Skin of body (tissue), 2 donors: Measurements from ENCODE around the gene NFIA. TPM values are rescaled to one million over a fixed set of nuclear protein-coding genes. Genes with fewer than 3 reads are reported as not detected.

ENCODE experiments used
- DNase-seq: peaks from one replicate; lab custom pipeline; 2025; lab: John Stamatoyannopoulos, UW
- total RNA-seq: library from RNA; depleted of rRNA; stranded (reverse); fragments of >200 nt; gene quantifications from one replicate; pipeline ENCODE4 v1.2.3, GENCODE V29; 2014

NFIA gene
- total RNA-seq, 1 donor from 2014 or later, result 47.7 TPM

DNA sequence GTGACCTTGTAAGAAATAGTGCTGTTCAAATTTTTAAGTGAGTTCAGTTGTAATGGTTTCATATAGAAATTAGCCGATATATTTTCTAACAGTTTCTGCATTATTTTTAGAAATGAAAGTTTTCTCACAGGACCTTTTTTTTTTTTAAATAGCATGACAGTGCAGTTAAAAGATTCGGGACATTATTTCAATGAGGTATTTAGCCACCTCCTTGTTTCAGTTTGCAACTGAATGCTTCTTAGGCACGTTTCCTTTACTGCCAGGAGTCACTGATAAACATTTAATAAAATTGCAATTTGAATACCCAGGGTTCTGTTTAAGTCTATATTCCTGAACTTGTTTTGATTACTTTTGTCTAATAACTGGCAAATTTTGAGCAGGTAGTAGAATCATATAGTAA lies 337.9 kb downstream of the NFIA start:
- no peak for DNase-seq

DNA sequence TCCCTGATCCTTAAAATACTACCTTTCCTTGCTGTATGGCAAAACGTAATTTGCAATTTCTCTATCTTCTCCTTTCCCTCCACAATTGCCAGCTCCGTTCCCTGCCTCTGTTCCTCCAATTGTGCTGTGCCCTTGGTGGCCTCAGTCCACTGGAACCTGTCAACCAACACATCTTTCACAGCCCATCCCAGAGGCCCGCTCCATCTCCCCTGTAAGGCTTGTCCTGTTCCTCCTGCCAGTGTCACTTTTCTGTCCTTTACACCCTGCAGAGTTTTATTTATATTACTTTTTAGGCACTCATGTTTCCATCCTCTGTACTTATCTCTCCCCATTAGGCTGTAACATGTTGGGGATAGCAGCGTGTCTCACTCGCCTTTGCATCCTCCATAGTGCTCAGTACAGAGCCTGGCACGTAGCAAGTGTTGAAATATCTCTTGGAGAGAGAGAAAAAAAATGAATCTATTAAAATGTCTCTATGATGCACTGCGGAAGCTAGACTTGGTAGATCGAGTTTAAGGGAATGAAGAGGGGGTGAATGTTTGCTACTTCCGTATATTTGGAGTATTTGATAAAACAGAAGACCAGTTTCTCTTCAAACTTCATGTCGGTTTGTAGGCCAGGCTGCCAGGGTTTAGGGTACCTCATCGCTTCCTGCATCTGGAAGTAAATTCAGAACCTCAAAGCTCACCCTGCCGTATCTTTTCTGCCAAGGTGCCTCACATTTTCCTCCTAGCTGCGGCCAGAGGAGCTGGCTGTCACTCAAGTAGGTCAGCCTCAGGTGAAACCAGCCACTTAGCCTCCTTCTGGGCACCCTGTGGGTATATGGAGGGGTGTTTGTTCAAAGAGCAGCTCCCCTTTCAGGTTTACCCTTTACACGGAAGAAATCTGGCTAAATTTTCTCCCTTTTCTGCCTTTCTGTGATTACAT lies 338.8 kb downstream of the NFIA start:
- DNase-seq, result no peak

DNA sequence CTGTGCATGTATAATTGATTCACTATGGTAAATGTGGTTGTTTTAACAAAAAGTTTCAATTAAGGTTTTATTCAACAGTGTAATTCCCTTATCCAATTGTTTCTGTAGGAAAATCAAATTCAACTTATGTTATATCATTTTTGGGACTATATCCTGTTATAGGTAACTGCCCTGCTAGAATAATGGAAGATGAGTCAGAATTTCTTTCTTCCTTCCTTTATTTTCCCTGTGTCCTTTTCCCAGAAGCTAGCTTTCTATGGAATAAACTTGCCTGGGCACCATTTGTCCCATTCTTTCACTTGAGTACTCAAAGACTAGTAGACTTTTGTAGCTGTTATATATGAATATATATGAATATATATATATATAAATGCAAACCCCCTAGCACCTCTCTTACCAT lies 341.3 kb downstream of the NFIA start:
- no peak for DNase-seq

DNA sequence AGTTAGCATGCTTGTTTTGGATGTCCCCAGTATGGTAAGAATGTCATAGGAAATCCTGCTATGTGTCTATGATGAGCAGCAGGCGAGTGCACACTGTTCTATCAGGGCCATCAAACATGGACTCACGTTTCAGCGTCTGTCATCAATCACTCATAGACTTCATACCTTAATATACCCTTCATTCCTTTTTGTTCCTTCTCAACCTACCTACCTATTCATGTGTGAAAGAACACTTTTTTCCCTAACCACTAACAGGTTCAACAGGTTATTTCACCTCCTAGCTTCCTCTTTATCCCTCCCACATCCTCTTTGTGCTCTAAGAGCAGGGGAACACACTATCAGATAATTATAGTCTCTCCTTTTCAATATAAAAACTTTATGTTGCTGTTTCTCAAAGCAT lies 342.0 kb downstream of the NFIA start:
- DNase-seq, result peak; percentile 4

DNA sequence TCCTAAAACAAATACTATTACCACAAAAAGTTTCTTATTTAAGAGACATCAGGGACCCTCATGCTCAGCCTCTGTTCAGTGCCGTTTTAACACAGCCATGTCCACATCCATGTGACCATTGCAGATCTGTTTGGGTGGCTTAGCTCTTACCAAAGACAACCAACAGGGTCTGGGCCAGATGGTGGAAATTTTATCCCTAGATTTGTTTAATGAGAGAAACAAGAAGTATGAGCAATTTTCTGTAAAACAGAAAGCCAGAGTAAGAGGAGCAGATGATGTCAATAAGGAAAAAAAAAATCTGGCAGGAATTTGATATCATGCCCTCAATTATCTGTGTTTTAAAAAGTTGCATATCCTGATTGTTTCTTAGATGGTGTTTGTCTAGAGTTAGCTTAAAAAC lies 342.7 kb downstream of the NFIA start:
- DNase-seq, result no peak

DNA sequence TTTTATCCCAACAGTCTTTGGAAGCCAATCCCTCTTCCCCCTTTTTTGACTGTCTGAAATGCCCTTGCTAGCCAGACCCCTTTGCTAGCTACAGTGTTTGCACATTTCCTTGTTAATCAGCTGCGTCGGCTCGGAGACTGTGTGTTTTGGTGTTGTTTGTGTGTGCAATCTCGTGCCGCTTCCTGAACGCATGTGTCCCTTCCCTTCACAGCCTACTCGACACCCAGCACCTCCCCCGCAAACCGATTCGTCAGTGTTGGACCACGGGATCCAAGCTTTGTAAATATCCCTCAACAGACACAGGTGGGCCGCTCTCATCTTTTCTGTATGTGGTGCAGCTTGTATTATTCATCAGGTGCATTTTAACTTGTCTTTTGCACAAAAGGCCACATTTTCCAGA lies 343.9 kb downstream of the NFIA start:
- DNase-seq, result no peak

DNA sequence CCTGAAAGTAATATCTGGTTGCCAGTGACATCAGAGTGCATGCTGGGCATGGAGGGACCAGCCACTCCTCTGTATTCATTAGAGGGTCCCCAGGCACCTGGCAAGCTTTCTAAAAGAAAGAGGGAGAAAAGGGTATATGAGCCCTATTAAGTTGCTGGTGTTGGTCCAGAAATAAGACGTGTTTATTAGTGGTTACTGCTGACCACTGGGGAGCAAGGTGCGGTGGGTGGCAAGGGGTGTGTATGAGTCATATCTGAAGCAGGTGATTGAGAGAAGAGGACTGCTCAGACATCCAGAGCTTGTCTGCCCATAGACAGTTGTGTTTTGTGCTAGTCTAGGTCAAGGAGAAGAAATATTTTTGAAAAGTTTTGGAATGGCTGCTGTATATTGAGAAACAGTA lies 344.5 kb downstream of the NFIA start:
- no peak for DNase-seq

DNA sequence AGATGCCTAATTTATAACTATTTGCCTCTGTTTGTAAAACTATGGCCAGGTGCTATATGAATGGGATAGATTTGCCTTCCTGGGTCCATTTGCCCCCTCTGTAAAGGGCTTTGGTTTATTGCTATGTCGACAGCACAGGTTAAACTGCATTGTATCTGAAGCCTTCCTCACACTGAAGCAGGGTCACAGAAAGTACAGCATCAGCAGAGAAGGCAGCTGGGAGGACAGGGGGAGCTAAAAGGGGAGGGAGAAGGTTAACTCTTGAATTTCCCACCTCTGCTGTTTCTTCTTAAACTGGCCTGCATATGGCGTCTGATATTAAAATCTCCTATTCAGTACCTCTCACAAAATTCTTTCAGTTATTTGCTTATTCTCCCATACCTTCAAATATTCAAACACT lies 345.1 kb downstream of the NFIA start:
- DNase-seq, result no peak

DNA sequence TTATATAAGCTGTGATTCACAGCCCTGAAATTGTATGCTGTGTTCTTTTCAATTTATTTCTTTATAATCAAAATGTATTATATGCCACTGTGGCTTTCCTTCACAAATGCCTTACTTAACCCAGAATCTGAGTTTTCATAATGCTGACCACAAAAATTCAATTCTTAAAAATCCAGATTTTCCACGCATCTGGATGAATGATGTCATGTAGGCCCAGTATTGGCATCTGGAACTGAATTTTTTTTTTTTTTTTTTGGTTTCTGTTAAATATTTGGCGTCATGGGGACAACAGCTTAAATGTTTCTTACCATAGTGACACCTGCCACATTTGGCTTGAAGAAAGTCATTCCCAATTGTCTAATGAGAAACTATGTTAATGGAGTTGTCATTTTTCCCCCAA lies 345.8 kb downstream of the NFIA start:
- DNase-seq, result peak; percentile 67

DNA sequence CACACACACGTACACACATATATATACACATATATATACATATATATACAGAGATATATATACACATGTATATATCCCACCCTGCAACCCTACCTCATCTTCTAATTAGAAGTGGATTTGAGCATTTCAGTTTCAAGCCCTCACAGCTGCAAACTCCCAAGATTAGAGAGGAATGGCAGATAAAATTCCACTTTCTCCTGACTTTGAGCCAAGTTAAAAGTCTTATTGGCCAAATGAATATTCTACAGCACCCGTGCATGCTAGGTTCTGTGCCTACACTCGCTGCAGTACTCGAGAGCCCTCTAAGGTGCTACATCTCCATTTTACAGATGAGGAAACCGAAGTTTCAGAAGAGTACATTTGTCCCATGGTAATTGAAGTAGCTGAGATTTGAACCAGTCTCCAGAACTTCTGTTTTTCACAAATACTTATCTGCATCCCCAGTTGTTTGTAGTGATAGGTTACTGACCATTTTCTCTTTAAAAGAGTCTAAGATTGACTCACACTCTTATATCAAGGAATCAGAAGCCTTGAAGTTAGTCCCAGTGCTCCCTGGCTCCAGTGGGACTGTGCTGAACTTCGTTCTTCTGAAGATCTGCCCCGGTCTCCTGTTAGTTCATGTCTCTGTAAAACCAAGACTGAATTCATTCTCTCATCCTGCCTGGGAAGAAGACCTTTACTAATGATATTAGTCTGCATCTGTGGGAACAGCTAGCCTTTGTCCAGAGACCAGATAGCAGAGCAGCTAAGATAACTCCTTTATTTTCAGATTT lies 350.4 kb downstream of the NFIA start:
- DNase-seq, result no peak

DNA sequence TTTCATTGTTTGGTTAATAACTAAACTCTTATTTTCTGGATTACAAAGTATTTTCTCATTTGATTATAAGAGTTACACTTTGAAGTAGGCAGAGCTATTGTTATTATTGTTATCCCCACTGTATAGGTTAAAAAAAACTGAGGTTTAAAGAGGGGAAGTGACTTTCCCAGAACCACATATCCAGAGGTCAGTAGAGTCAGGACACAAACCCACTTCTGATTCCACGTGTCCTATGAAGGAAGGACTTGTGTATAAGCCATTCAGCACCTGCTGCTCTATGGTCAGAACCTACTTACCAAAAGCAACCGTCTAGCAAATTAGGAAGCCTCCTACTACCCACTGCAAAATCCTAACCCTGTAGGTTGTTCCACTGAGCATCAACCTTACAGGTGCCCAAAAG lies 351.3 kb downstream of the NFIA start:
- no peak for DNase-seq

DNA sequence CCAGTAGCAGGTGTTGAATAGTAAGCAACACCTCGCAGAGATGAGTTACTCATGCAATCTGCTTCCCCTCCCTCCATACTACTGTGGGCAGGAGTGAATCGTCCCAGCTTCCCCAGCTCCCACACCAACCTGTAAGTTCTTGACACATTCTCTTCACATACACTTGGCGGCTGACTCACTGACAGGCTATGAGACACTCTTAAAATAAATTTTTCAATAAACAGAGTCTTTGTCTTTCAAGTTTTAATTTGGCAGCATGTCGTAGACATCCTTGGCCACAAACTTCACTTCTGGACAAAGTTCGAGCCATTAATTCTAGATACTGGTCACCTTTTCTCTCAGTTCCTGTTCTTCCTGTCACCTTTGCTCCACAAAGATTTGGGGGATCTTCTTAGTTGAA lies 351.9 kb downstream of the NFIA start:
- no peak for DNase-seq

DNA sequence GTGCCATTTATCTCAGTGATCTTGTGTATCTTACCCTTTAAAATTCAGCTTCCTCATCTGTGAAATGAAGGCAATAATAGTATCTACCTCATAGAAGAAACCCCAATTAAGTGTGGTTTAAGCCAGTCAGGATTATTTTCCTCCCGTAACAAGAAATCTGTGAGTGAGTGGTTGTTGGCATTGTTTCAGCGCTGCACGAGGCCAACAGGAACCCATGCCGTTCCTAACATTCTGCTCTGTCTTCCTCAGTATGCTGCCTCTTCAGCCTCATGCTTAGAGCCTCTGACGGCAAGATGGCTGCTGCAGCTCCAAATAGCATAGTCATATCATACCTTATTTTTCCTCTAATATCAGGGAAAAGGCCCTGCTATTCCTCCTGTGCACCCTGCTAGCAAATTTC lies 352.9 kb downstream of the NFIA start:
- DNase-seq, result no peak

DNA sequence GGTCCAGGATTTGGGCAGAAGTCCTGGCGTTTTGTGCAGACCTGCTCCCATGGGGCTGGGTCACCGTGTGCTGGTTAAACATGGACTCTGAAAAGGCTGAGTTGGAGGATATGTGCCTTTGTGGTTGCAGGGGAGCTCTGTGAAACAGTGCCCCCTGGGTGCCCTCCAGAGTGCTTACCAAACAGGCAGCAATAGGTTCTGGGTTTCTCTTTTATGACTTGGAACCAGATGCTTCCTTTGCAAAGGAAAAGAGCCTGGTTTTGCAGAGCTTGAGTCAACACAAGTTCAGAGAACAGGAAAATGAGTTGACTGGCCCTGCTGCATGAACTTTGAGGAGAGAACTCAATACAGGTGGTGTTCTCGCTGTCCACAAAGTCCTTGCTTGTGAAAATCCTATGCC lies 353.7 kb downstream of the NFIA start:
- no peak for DNase-seq

DNA sequence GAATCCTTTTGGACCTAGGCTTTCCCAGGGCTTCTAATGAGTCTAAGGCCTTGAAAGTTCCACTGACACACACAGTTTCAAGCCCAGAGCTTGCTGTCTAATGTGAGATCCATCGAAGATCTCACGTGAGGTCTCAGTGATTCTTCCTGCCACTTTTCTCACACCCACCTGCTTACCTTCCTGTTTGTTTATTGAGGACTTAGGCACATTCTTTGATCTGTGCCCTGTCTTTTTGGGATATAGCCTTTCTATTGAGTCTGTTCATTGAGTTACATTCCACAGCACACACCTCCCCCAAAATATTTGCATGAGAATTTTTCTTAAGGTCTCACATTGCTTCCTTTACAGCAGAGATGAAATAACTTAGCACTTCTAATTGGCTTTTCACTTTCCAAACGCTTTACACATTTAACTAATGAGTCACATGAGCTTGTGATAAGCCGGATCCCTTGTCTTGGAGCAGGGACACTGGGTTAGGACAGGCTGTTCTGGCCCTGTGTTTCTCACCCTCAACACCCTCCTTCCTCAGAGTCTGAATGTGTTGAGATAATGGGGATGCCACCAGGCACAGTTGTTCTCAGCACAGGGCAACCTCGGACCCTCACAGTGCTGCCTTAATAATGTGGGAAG lies 354.2 kb downstream of the NFIA start:
- DNase-seq, result no peak

DNA sequence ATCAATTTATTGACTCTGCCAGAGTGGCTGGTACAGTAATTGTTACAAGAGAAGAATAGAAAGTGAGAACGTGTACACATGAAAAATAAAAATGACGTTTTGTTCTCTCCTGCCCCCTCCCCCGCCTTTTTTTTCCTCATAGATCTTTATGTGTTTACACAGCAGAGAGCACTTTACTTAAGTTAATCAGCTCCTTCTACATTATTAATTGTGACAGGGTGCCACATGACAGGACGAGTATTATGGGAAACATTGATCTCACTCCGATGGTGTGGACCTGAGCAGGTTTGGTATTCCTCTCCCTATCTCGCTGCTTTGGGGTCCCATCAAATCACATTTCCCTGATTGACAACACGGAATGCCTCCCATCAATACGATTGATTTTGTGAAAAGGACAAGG lies 356.9 kb downstream of the NFIA start:
- no peak for DNase-seq

DNA sequence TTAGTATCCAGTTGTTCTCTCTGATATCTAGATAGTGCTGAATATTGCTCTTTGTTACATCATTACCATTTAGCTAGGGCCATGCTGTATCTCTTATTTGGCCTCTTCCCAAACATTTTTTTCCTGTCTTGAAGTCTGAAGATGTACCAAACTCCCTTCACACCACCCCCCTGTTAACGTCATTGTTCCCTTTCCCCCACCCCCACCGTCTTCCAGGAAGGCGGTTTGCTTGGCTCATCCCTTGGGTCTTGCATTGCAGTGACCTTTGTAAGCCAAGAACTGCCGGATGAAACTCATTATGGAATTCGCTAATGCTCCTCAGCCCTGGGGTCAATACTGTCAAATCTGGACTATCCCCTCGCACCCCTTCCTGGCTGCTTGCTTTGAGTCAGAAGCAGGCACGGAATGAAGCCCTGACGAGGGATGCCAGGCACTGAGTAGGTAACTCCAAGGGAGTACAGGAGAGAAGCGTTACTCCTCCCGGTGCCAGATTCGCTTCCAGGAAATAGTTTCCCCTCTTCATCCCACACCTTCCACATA lies 359.4 kb downstream of the NFIA start:
- peak; percentile 45 for DNase-seq

DNA sequence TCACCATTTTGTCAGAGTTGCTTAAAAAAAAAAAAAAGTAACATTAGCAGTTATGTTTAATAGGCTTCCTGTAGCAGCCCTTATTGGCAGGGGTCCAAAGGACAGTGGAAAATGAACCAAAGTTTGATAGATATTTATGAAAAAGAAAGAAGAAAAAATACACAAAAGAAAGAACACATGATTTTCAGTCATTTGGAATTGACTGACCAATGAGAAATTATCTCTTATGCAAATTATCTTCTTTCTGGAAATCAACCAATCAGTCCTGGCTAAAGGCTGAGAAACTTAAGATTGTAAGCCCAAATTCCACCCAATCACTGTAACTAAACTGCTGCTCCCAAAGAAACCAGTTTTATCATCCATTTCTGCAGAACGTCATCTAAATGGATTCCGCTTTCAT lies 360.2 kb downstream of the NFIA start:
- no peak for DNase-seq

DNA sequence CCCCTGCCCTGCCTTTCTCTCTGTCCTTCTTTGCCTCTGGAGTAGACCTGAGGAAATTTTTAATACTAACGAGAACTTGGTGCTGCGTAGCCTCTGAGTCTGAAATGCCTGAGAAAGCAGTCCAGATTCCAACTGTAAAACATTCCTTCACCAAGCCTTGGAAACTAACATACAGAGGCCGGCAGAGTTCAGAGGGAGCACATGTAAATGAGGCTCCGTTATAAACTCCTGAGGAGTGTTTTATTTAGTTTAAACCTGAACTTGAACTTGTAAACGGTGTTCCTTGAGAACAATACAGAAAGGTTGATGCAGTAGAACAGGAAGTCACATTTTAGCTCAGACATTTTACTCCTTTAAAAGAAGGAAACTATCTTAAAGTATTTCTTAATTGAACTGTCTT lies 361.9 kb downstream of the NFIA start:
- peak; percentile 43 for DNase-seq

DNA sequence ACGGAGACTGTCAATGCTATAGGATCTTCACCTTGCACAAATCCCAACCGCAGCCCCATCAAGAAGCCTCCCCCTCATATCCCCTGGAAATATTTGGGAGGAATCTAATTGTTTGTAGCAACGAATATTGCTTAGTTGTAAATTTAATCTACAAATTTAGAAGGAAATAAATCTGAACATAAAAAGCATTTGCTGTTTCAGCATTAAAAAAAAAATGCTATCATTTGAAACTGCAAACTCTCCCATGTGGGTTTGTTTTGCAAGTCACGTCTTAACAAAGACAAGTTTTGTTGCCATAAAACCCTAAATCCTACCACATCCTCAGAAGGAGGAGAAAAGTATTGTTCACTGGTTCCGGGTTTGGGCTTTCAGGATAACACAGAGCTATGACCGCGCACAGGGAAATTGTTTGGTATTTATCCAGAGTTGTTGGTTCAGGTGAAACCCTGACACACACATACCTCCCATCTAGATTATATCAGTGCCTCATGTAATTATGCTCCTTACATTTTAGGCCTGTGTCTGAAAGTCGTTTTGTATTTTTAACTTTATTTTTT lies 363.0 kb downstream of the NFIA start:
- no peak for DNase-seq

DNA sequence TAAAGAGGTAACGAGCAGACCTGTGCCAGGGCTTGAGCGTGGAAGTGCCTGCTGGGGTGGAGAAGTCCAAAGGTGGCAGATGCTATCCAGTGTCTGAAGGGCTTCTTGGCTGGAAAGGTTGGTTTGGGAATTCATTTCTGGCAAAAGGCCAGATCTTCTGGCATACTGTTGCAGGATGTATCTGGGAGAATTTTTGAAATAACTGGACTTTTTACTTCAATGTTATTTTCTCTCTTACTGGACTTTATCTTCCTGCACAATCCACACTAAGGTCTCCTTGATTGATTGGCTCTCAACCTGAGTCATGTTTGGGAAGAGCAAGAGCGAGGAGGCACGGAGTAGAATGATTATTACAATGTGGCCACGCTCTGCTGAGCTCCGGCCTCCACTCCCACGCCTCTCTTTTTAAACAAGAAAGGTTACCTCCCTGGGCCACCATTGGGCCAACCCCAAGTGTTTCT lies 364.2 kb downstream of the NFIA start:
- DNase-seq, result no peak
